IMR-90 (cell line): ENCODE measurements around the gene PRKAR1B. TPM values are rescaled to one million over a fixed set of nuclear protein-coding genes. Genes with fewer than 3 reads are reported as not detected.

Experiments
- ATAC-seq: fragments of 200-7000 bp; cut with Tn5 transposase; 2 replicates; pipeline ENCODE4 v1.9.1; 2020; ENCODE audit warnings: low read depth, mild to moderate bottlenecking, moderate library complexity
- BruUV-seq: library from RNA; stranded (reverse); fragments of 400-500 nt; replicated peaks from 2 replicates; lab custom pipeline; 2021; lab: Mats Ljungman, UMichigan
- CTCF ChIA-PET: fragments of 300-600 bp; formaldehyde crosslinking; extraction: SDS; loops from one replicate; lab custom pipeline; 2021; ENCODE audit warnings: antibody characterized with exemption; lab: Yijun Ruan, JAX
- POLR2A ChIA-PET: fragments of 300-600 bp; sonication (Branson Sonifier 250); formaldehyde crosslinking; loops from one replicate; lab custom pipeline; 2022; ENCODE audit warnings: antibody characterized with exemption; ENCODE audit not compliant: unreplicated experiment; lab: Charles Lee
- DNase-seq: peaks from one replicate; pipeline ENCODE4 v3.0.0; 2013
- H2AFZ ChIP-seq: replicated peaks from 2 replicates; pipeline ENCODE3; 2013; ENCODE audit warnings: low read length, mild to moderate bottlenecking; ENCODE audit not compliant: poor library complexity
- H2AK5ac ChIP-seq: 2 replicates; pipeline ENCODE4 v1.6.1; 2013; ENCODE audit warnings: low read depth, low read length, inconsistent platforms
- H2AK9ac ChIP-seq: replicated peaks from 2 replicates; pipeline ENCODE3; 2013; ENCODE audit warnings: mild to moderate bottlenecking, low read depth, low read length, moderate library complexity; ENCODE audit not compliant: poor library complexity
- H2BK120ac ChIP-seq: 2 replicates; pipeline ENCODE4 v1.6.1; 2013; ENCODE audit warnings: low read depth, low read length, inconsistent platforms
- H2BK15ac ChIP-seq: 3 replicates; pipeline ENCODE4 v1.6.1; 2013; ENCODE audit warnings: low read depth, low read length, inconsistent platforms
- H2BK20ac ChIP-seq: 2 replicates; pipeline ENCODE4 v1.6.1; 2013; ENCODE audit warnings: low read depth, mild to moderate bottlenecking, inconsistent platforms, low read length, moderate library complexity
- H2BK5ac ChIP-seq: 2 replicates; pipeline ENCODE4 v1.6.1; 2013; ENCODE audit warnings: mild to moderate bottlenecking, low read depth, low read length, inconsistent platforms; ENCODE audit not compliant: poor library complexity, severe bottlenecking
- H3K14ac ChIP-seq: replicated peaks from 2 replicates; pipeline ENCODE4 v1.6.1; 2013; ENCODE audit warnings: low read depth, low read length, inconsistent platforms
- H3K18ac ChIP-seq: 2 replicates; pipeline ENCODE4 v1.6.1; 2013; ENCODE audit warnings: low read depth, low read length, control low read depth
- H3K23ac ChIP-seq: 2 replicates; pipeline ENCODE4 v1.6.1; 2013; ENCODE audit warnings: low read depth, low read length, inconsistent platforms
- H3K27ac ChIP-seq: 2 replicates; pipeline ENCODE4 v1.5.1; 2013; ENCODE audit warnings: mild to moderate bottlenecking, control low read depth, low read length; ENCODE audit not compliant: insufficient read depth
- H3K27me3 ChIP-seq: 2 replicates; pipeline ENCODE4 v1.6.1; 2013; ENCODE audit warnings: low read length; ENCODE audit not compliant: control insufficient read depth, insufficient read depth
- H3K36me3 ChIP-seq: 2 replicates; pipeline ENCODE4 v1.6.1; 2013; ENCODE audit warnings: low read length, mixed read lengths; ENCODE audit not compliant: control insufficient read depth, insufficient read depth
- H3K4ac ChIP-seq: 2 replicates; pipeline ENCODE4 v1.6.1; 2013; ENCODE audit warnings: low read depth, low read length, inconsistent platforms
- H3K4me1 ChIP-seq: 2 replicates; pipeline ENCODE4 v1.6.1; 2013; ENCODE audit warnings: low read length, mixed read lengths; ENCODE audit not compliant: control insufficient read depth, insufficient read depth
- H3K4me2 ChIP-seq: 2 replicates; pipeline ENCODE4 v1.6.1; 2013; ENCODE audit warnings: low read depth, mild to moderate bottlenecking, control low read depth, low read length, moderate library complexity
- H3K4me3 ChIP-seq: 2 replicates; pipeline ENCODE4 v1.5.1; 2013; ENCODE audit warnings: low read depth, mild to moderate bottlenecking, control low read depth, low read length, moderate library complexity; ENCODE audit not compliant: insufficient read depth
- H3K56ac ChIP-seq: 2 replicates; pipeline ENCODE4 v1.6.1; 2013; ENCODE audit warnings: low read length, inconsistent platforms; ENCODE audit not compliant: insufficient read depth; ENCODE audit errors: extremely low read depth
- H3K79me1 ChIP-seq, 2 experiments: 2 replicates each; pipeline ENCODE4 v1.6.1; 2013; ENCODE audit warnings: low read length in 2 of 2, inconsistent platforms in 1 of 2, low read depth in 1 of 2
- H3K9ac ChIP-seq: 2 replicates; pipeline ENCODE4 v1.6.1; 2013; ENCODE audit warnings: low read depth, low read length, control low read depth
- H3K9me1 ChIP-seq: 2 replicates; pipeline ENCODE4 v1.6.1; 2013; ENCODE audit warnings: low read length, inconsistent platforms; ENCODE audit not compliant: insufficient read depth
- H3K9me3 ChIP-seq: 2 replicates; pipeline ENCODE4 v1.6.1; 2013; ENCODE audit warnings: low read length; ENCODE audit not compliant: control insufficient read depth, insufficient read depth
- H4K20me1 ChIP-seq: 2 replicates; pipeline ENCODE4 v1.6.1; 2013; ENCODE audit warnings: low read length, inconsistent platforms; ENCODE audit not compliant: insufficient read depth
- H4K5ac ChIP-seq: 2 replicates; pipeline ENCODE4 v1.6.1; 2013; ENCODE audit warnings: mild to moderate bottlenecking, low read depth, low read length, control low read depth
- H4K8ac ChIP-seq, 2 experiments: 2 replicates each; pipeline ENCODE4 v1.6.1; 2013; ENCODE audit warnings: low read depth in 2 of 2, low read length in 2 of 2, control low read depth in 1 of 2, inconsistent platforms in 1 of 2
- H4K91ac ChIP-seq: 2 replicates; pipeline ENCODE4 v1.6.1; 2013; ENCODE audit warnings: low read depth, low read length, inconsistent platforms; ENCODE audit not compliant: insufficient read depth
- BHLHE40 ChIP-seq: fragments of 150-350 bp; IDR thresholded peaks from 2 replicates; pipeline ENCODE4 v1.6.1; 2016; ENCODE audit warnings: mild to moderate bottlenecking, low read depth, low read length
- CHD1 ChIP-seq: IDR thresholded peaks from 2 replicates; pipeline ENCODE4 v1.6.1; 2012; ENCODE audit warnings: low read depth, low read length, improper control_type of control experiment
- FOS ChIP-seq: fragments of 150-350 bp; IDR thresholded peaks from 2 replicates; pipeline ENCODE4 v1.6.1; 2016; ENCODE audit warnings: low read depth, low read length
- MXI1 ChIP-seq: IDR thresholded peaks from 2 replicates; pipeline ENCODE4 v1.6.1; 2012; ENCODE audit warnings: low read depth, mild to moderate bottlenecking, low read length, moderate library complexity, borderline replicate concordance
- NFE2L2 ChIP-seq: fragments of 150-350 bp; IDR thresholded peaks from 2 replicates; pipeline ENCODE4 v1.6.1; 2016; ENCODE audit warnings: low read depth, mild to moderate bottlenecking, low read length
- POLR2A ChIP-seq: IDR thresholded peaks from 2 replicates; pipeline ENCODE4 v1.6.1; 2012; ENCODE audit warnings: mild to moderate bottlenecking, low read depth, low read length
- RCOR1 ChIP-seq: IDR thresholded peaks from 2 replicates; pipeline ENCODE4 v1.6.1; 2012; ENCODE audit warnings: mild to moderate bottlenecking, low read length, improper control_type of control experiment; ENCODE audit not compliant: insufficient replicate concordance
- SMC3 ChIP-seq: fragments of 150-350 bp; IDR thresholded peaks from 2 replicates; pipeline ENCODE4 v1.6.1; 2016; ENCODE audit warnings: low read depth, mild to moderate bottlenecking, antibody characterized with exemption, low read length, moderate library complexity
- WGBS, 2 experiments: methylation state at CpG; one replicate each; pipeline versions ENCODE4 v1.1.5 to v1.1.7; 2013; ENCODE audit warnings: missing lambda C conversion rate in 2 of 2; ENCODE audit not compliant: insufficient read length in 1 of 2; ENCODE audit errors: extremely low coverage in 2 of 2; 5-methylcytosine and 5-hydroxymethylcytosine counted together
- dilution Hi-C: fragments of 300-500 bp; cut with HindIII; formaldehyde crosslinking; loops from one replicate; pipeline ENCODE4 v1.14.3; 2018; ENCODE audit warnings: low sequenced_read_pairs; ENCODE audit not compliant: unreplicated experiment
- in situ Hi-C: fragments of 300-500 bp; cut with MboI; formaldehyde crosslinking; loops from 3 replicates; pipeline ENCODE4 v1.14.3; 2019; ENCODE audit warnings: low sequenced_read_pairs, inconsistent platforms, mixed read lengths
- intact Hi-C: fragments of 100-400 bp; cut with micrococcal nuclease; formaldehyde crosslinking; loops from 2 replicates; pipeline ENCODE4 v1.10.0; 2022
- polyA plus RNA-seq, 3 experiments: library from polyadenylated mRNA; depleted of rRNA; stranded (reverse); fragments of >200 nt; gene quantifications; 2 replicates each; pipeline ENCODE4 v1.2.3, GENCODE V29; 2012; ENCODE audit warnings: low replicate concordance in 1 of 3
- total RNA-seq: library from RNA; depleted of rRNA; stranded (reverse); fragments of >200 nt; gene quantifications from 2 replicates; pipeline ENCODE4 v1.2.3, GENCODE V29; 2012
- TF ChIP-seq, protein P1 (sequence below): fragments of 150-350 bp; IDR thresholded peaks from 2 replicates; pipeline ENCODE4 v1.6.1; 2017; ENCODE audit warnings: mild to moderate bottlenecking, antibody characterized with exemption, low read length, low read depth
- TF ChIP-seq, protein P2 (sequence below): conservative IDR thresholded peaks from 2 replicates; pipeline ENCODE4 v1.5.1; 2012; ENCODE audit warnings: mild to moderate bottlenecking, low read depth, low read length, improper control_type of control experiment

Gene PRKAR1B
- total and polyA plus RNA-seq, 2 of the 4 experiments (the other 2 are of a cell fraction), result 15.2 to 20.2 TPM

- H4K91ac ChIP-seq, result no peak overlapping the region
- no peak overlapping the region for H2BK120ac ChIP-seq
- H3K9ac ChIP-seq, result no peak overlapping the region
- H3K18ac ChIP-seq, result no peak overlapping the region
- H3K27ac ChIP-seq, result no peak overlapping the region
- H4K8ac ChIP-seq, result no peak overlapping the region
- H2BK20ac ChIP-seq, result no peak overlapping the region
- H4K20me1 ChIP-seq, result no peaks in the 10 kb centered on the region
- H3K27me3 ChIP-seq, result no peaks in the 10 kb centered on the region
- no peak overlapping the region for H2AFZ ChIP-seq
- WGBS, 2 experiments, result 94% methylated on average over 23 of the region's 30 CpGs; no CpG with 5 or more reads in 1 of the 2 experiments
- H2AK5ac ChIP-seq, result no peak overlapping the region
- H3K14ac ChIP-seq, result no peak overlapping the region
- no peak overlapping the region for H3K56ac ChIP-seq
- intact Hi-C loops (no loop called here), dilution Hi-C loops (no loop called here), in situ Hi-C loops (no loop called here)
- ChIA-PET CTCF (no interaction called here), POLR2A (no interaction called here)
- no peak overlapping the region for H3K4me3 ChIP-seq
- no peak overlapping the region for H2BK15ac ChIP-seq
- peaks cover 17% of the 10 kb centered on the region for H3K4me1 ChIP-seq
- DNase-seq, result no peak
- TF ChIP-seq CHD1, result no peak
- no peak for TF ChIP-seq RCOR1
- TF ChIP-seq BHLHE40, result no peak
- TF ChIP-seq, protein P1, sequence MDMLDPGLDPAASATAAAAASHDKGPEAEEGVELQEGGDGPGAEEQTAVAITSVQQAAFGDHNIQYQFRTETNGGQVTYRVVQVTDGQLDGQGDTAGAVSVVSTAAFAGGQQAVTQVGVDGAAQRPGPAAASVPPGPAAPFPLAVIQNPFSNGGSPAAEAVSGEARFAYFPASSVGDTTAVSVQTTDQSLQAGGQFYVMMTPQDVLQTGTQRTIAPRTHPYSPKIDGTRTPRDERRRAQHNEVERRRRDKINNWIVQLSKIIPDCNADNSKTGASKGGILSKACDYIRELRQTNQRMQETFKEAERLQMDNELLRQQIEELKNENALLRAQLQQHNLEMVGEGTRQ, result no peak
- no peak for TF ChIP-seq FOS
- no peak for TF ChIP-seq MXI1
- no peak for TF ChIP-seq NFE2L2
- TF ChIP-seq, protein P2, sequence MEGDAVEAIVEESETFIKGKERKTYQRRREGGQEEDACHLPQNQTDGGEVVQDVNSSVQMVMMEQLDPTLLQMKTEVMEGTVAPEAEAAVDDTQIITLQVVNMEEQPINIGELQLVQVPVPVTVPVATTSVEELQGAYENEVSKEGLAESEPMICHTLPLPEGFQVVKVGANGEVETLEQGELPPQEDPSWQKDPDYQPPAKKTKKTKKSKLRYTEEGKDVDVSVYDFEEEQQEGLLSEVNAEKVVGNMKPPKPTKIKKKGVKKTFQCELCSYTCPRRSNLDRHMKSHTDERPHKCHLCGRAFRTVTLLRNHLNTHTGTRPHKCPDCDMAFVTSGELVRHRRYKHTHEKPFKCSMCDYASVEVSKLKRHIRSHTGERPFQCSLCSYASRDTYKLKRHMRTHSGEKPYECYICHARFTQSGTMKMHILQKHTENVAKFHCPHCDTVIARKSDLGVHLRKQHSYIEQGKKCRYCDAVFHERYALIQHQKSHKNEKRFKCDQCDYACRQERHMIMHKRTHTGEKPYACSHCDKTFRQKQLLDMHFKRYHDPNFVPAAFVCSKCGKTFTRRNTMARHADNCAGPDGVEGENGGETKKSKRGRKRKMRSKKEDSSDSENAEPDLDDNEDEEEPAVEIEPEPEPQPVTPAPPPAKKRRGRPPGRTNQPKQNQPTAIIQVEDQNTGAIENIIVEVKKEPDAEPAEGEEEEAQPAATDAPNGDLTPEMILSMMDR, result no peak
- no peak for TF ChIP-seq SMC3
- TF ChIP-seq POLR2A, result no peak
- H2BK5ac ChIP-seq, result no peak overlapping the region
- H2AK9ac ChIP-seq, result no peak overlapping the region
- H4K5ac ChIP-seq, result no peak overlapping the region
- no peak overlapping the region for H3K4ac ChIP-seq
- no peak for ATAC-seq
- no peaks in the 10 kb centered on the region for H3K79me1 ChIP-seq
- H3K36me3 ChIP-seq, result no peaks in the 10 kb centered on the region
- H3K4me2 ChIP-seq, result no peak overlapping the region
- peaks cover 7% of the 10 kb centered on the region; the same call in 1 of the 2 replicates for H3K9me3 ChIP-seq
- H3K9me1 ChIP-seq, result peaks cover 11% of the 10 kb centered on the region
- BruUV-seq, result no TSS peak
- no peak overlapping the region for H3K23ac ChIP-seq
Measured at GRCh38 chr7:589781-590575, 137.1 kb downstream of the PRKAR1B start.
